ENCODE measurements around the gene ABLIM1.

GRCh38 chr10:114652402-114653368 is 5.4 kb downstream of the ABLIM1 start:
- no peak for TF ChIP-seq ZNF350 (tag by site-specific recombination; IDR thresholded peaks at IDR 0.05)
- no peak for TF ChIP-seq ZNF830 (tag by site-specific recombination; IDR thresholded peaks at IDR 0.05; ENCODE audit: low read depth)
- TF ChIP-seq ZBTB7A (tag by site-specific recombination; IDR thresholded peaks at IDR 0.05; ENCODE audit: low read depth), result no peak
- no peak for TF ChIP-seq ZNF24 (tag by site-specific recombination; IDR thresholded peaks at IDR 0.05)
- TF ChIP-seq ZNF302 (tag by site-specific recombination; IDR thresholded peaks at IDR 0.05; ENCODE audit: low read depth), result no peak
- TF ChIP-seq ZEB2 (tag by site-specific recombination; IDR thresholded peaks at IDR 0.05), result no peak
- TF ChIP-seq CTCF (tag by site-specific recombination; IDR thresholded peaks at IDR 0.05), result no peak
